CD4-positive, alpha-beta memory T cell (primary cell): ENCODE results near the gene CYP26B1. TPM values are rescaled to one million over a fixed set of nuclear protein-coding genes. Genes with fewer than 3 reads are reported as not detected.

Experiments
- CTCF ChIA-PET: fragments of 350-600 bp; sonication (Branson Sonifier 250); formaldehyde crosslinking; loops from one replicate; lab custom pipeline; 2021; ENCODE audit warnings: inconsistent platforms; ENCODE audit not compliant: partially characterized antibody; lab: Charles Lee
- POLR2A ChIA-PET: fragments of 350-600 bp; sonication (Branson Sonifier 250); formaldehyde crosslinking; loops from one replicate; lab custom pipeline; 2021; ENCODE audit not compliant: partially characterized antibody; lab: Charles Lee
- DNase-seq, 5 donors: peaks; one replicate each; pipeline versions ENCODE4 v3.0.0 to v3.0.0-alpha.2; 2020 to 2022; ENCODE audit warnings: mixed read lengths in 1 of 5
- H3K27ac ChIP-seq: one replicate; pipeline ENCODE4 v1.7.0; 2013; ENCODE audit warnings: low read depth, low read length
- H3K27me3 ChIP-seq: 2 replicates; pipeline ENCODE4 v1.7.0; 2013; ENCODE audit warnings: mild to moderate bottlenecking, low read length, moderate library complexity; ENCODE audit not compliant: insufficient read depth
- H3K36me3 ChIP-seq: 2 replicates; pipeline ENCODE4 v1.7.0; 2013; ENCODE audit warnings: mild to moderate bottlenecking, low read length, moderate library complexity; ENCODE audit not compliant: insufficient read depth
- H3K4me1 ChIP-seq: 2 replicates; pipeline ENCODE4 v1.7.0; 2013; ENCODE audit warnings: mild to moderate bottlenecking, low read length, moderate library complexity; ENCODE audit not compliant: insufficient read depth
- H3K4me3 ChIP-seq, 2 donors: one replicate each; pipeline ENCODE4 v1.7.0; 2013; ENCODE audit warnings: low read length in 2 of 2, mild to moderate bottlenecking in 1 of 2
- H3K9me3 ChIP-seq, 2 donors: one replicate each; pipeline ENCODE4 v1.7.0; 2013; ENCODE audit warnings: low read length in 2 of 2, control low read depth in 1 of 2; ENCODE audit not compliant: control insufficient read depth in 1 of 2
- H3K27ac Mint-ChIP-seq, 7 donors: one replicate each; pipeline ENCODE4 v1.8.0; 2020 to 2021; ENCODE audit warnings: mixed read lengths in 7 of 7, mild to moderate bottlenecking in 6 of 7, inconsistent platforms in 3 of 7, moderate library complexity in 3 of 7
- H3K27me3 Mint-ChIP-seq, 2 donors: one replicate each; pipeline ENCODE4 v1.8.0; 2020 to 2021; ENCODE audit warnings: mixed read lengths in 2 of 2
- H3K36me3 Mint-ChIP-seq, 2 donors: one replicate each; pipeline ENCODE4 v1.8.0; 2020 to 2021; ENCODE audit warnings: mixed read lengths in 2 of 2, inconsistent platforms in 1 of 2, mild to moderate bottlenecking in 1 of 2
- H3K4me1 Mint-ChIP-seq, 4 donors: one replicate each; pipeline ENCODE4 v1.8.0; 2020 to 2021; ENCODE audit warnings: mixed read lengths in 4 of 4, mild to moderate bottlenecking in 1 of 4
- H3K4me3 Mint-ChIP-seq, 8 donors: one replicate each; pipeline ENCODE4 v1.8.0; 2020 to 2021; ENCODE audit warnings: mixed read lengths in 8 of 8, mild to moderate bottlenecking in 7 of 8, moderate library complexity in 6 of 8, inconsistent platforms in 3 of 8
- H3K9me3 Mint-ChIP-seq, 8 donors: one replicate each; pipeline ENCODE4 v1.8.0; 2020 to 2021; ENCODE audit warnings: mixed read lengths in 8 of 8, mild to moderate bottlenecking in 5 of 8, inconsistent platforms in 3 of 8, moderate library complexity in 1 of 8
- intact Hi-C: fragments of 100-400 bp; cut with micrococcal nuclease; formaldehyde crosslinking; loops from one replicate; pipeline ENCODE4 v1.15.1; 2023
- polyA plus RNA-seq, 2 donors: library from polyadenylated mRNA; unstranded; fragments of 300-500 nt; fragmentation: Illumina TruSeq; gene quantifications; one replicate each; pipeline ENCODE4 v1.2.3, GENCODE V29; 2021
- total RNA-seq, 2 experiments: library from RNA; stranded (reverse); gene quantifications; one replicate each; pipeline ENCODE4 v1.2.3, GENCODE V29; 2021

The CYP26B1 gene
- total and polyA plus RNA-seq, 4 experiments from 2014 or later = not detected

GRCh38 chr2:72166279-72166678 is 18.6 kb upstream of the CYP26B1 start:
- Histone ChIP-seq H3K4me3 (no peak overlapping the region), H3K9me3 (no peaks in the 10 kb centered on the region), H3K27me3 (no peaks in the 10 kb centered on the region), H3K27ac (no peak overlapping the region), H3K36me3 (no peaks in the 10 kb centered on the region), H3K4me1 (no peaks in the 10 kb centered on the region)
- no peak for DNase-seq
- Mint-ChIP-seq H3K4me3 (no peak overlapping the region), H3K9me3 (peaks cover 0 to 3% (median 0%) of the 10 kb centered on the region in 8 donors), H3K36me3 (no peaks in the 10 kb centered on the region), H3K4me1 (no peaks in the 10 kb centered on the region), H3K27ac (no peak overlapping the region), H3K27me3 (peaks cover under 1 to 5% of the 10 kb centered on the region in 2 donors)
- CTCF ChIA-PET = no interaction called here
- POLR2A ChIA-PET = no interaction called here
- intact Hi-C loops = no loop called here

GRCh38 chr2:72165792-72166191 is 18.1 kb upstream of the CYP26B1 start:
- peaks cover 0 to 3% (median 0%) of the 10 kb centered on the region in 8 donors for H3K9me3 Mint-ChIP-seq
- ChIA-PET CTCF (no interaction called here), POLR2A (no interaction called here)
- H3K27me3 Mint-ChIP-seq = peaks cover 2 to 5% of the 10 kb centered on the region in 2 donors
- no peak overlapping the region for H3K4me3 Mint-ChIP-seq
- intact Hi-C loops = no loop called here
- H3K36me3 Mint-ChIP-seq = no peaks in the 10 kb centered on the region
- no peaks in the 10 kb centered on the region for H3K4me1 ChIP-seq
- H3K4me3 ChIP-seq = no peak overlapping the region
- no peaks in the 10 kb centered on the region for H3K36me3 ChIP-seq
- no peak for DNase-seq
- no peaks in the 10 kb centered on the region for H3K4me1 Mint-ChIP-seq
- H3K27ac Mint-ChIP-seq = no peak overlapping the region
- no peaks in the 10 kb centered on the region for H3K9me3 ChIP-seq
- no peak overlapping the region for H3K27ac ChIP-seq
- H3K27me3 ChIP-seq = no peaks in the 10 kb centered on the region

GRCh38 chr2:72162574-72162973 is 14.9 kb upstream of the CYP26B1 start:
- peaks cover 0 to 1% (median 0%) of the 10 kb centered on the region in 8 donors for H3K9me3 Mint-ChIP-seq
- Histone ChIP-seq H3K4me3 (no peak overlapping the region), H3K27me3 (no peaks in the 10 kb centered on the region), H3K4me1 (no peaks in the 10 kb centered on the region), H3K27ac (no peak overlapping the region), H3K36me3 (no peaks in the 10 kb centered on the region), H3K9me3 (no peaks in the 10 kb centered on the region)
- intact Hi-C loops = no loop called here
- peaks cover 2 to 5% of the 10 kb centered on the region in 2 donors for H3K27me3 Mint-ChIP-seq
- no peaks in the 10 kb centered on the region for H3K4me1 Mint-ChIP-seq
- no peak overlapping the region for H3K27ac Mint-ChIP-seq
- no peak overlapping the region for H3K4me3 Mint-ChIP-seq
- POLR2A ChIA-PET = interaction anchor here (0.6 kb wide), 1 partner anchor 24 kb away, joined by 3 read pairs; no protein-coding TSS in a partner anchor
- CTCF ChIA-PET = no interaction called here
- no peak for DNase-seq
- H3K36me3 Mint-ChIP-seq = no peaks in the 10 kb centered on the region

GRCh38 chr2:72159211-72159993 is 11.7 kb upstream of the CYP26B1 start:
- CTCF ChIA-PET = interaction anchor here (1.2 kb wide), 1 partner anchor 10 kb away, joined by 3 read pairs; no protein-coding TSS in a partner anchor
- no peaks in the 10 kb centered on the region for H3K9me3 ChIP-seq
- Mint-ChIP-seq H3K27me3 (peaks cover 14 to 15% of the 10 kb centered on the region in 2 donors), H3K27ac (no peak overlapping the region), H3K9me3 (peaks cover 0 to 3% (median 0%) of the 10 kb centered on the region in 8 donors), H3K36me3 (no peaks in the 10 kb centered on the region), H3K4me1 (no peaks in the 10 kb centered on the region), H3K4me3 (no peak overlapping the region)
- H3K4me1 ChIP-seq = no peaks in the 10 kb centered on the region
- no peaks in the 10 kb centered on the region for H3K36me3 ChIP-seq
- H3K27ac ChIP-seq = no peak overlapping the region
- POLR2A ChIA-PET = no interaction called here
- no peaks in the 10 kb centered on the region for H3K27me3 ChIP-seq
- DNase-seq = no peak
- intact Hi-C loops = no loop called here
- H3K4me3 ChIP-seq = no peak overlapping the region

GRCh38 chr2:72157871-72158771 is 10.5 kb upstream of the CYP26B1 start:
- Mint-ChIP-seq H3K27ac (peak overlapping the region in 2 of 7 donors; percentile 13 to 36), H3K4me3 (no peak overlapping the region), H3K9me3 (peaks cover 0 to 2% (median 0%) of the 10 kb centered on the region in 8 donors), H3K4me1 (no peaks in the 10 kb centered on the region), H3K36me3 (no peaks in the 10 kb centered on the region), H3K27me3 (peaks cover 15 to 16% of the 10 kb centered on the region in 2 donors)
- H3K36me3 ChIP-seq = no peaks in the 10 kb centered on the region
- DNase-seq = no peak
- H3K4me1 ChIP-seq = no peaks in the 10 kb centered on the region
- H3K27me3 ChIP-seq = no peaks in the 10 kb centered on the region
- ChIA-PET CTCF (interaction anchor here (1.2 kb wide), 1 partner anchor 9 kb away, joined by 3 read pairs; no protein-coding TSS in a partner anchor), POLR2A (no interaction called here)
- H3K4me3 ChIP-seq = no peak overlapping the region
- intact Hi-C loops = no loop called here
- H3K9me3 ChIP-seq = no peaks in the 10 kb centered on the region
- no peak overlapping the region for H3K27ac ChIP-seq

- H3K27ac Mint-ChIP-seq = peak overlapping the region in 1 of 7 donors; percentile 55
- no peak for DNase-seq
- Histone ChIP-seq H3K27me3 (no peaks in the 10 kb centered on the region), H3K27ac (no peak overlapping the region), H3K9me3 (no peaks in the 10 kb centered on the region), H3K4me1 (no peaks in the 10 kb centered on the region), H3K4me3 (no peak overlapping the region), H3K36me3 (no peaks in the 10 kb centered on the region)
- intact Hi-C loops = no loop called here
- H3K4me3 Mint-ChIP-seq = no peak overlapping the region
- H3K27me3 Mint-ChIP-seq = peaks cover 15% of the 10 kb centered on the region in 2 donors
- H3K36me3 Mint-ChIP-seq = no peaks in the 10 kb centered on the region
- H3K9me3 Mint-ChIP-seq = peaks cover 0 to 2% (median 0%) of the 10 kb centered on the region in 8 donors
- ChIA-PET CTCF (no interaction called here), POLR2A (no interaction called here)
- H3K4me1 Mint-ChIP-seq = no peaks in the 10 kb centered on the region
These were observed 9.2 kb upstream of the CYP26B1 start for GRCh38 chr2:72156872-72157271.

- intact Hi-C loops = no loop called here
- peak overlapping the region in 1 of 8 donors; percentile 34 for H3K4me3 Mint-ChIP-seq
- H3K4me1 Mint-ChIP-seq = no peaks in the 10 kb centered on the region
- Histone ChIP-seq H3K27me3 (peaks cover under 1% of the 10 kb centered on the region), H3K4me3 (no peak overlapping the region), H3K36me3 (no peaks in the 10 kb centered on the region), H3K4me1 (no peaks in the 10 kb centered on the region), H3K27ac (no peak overlapping the region), H3K9me3 (no peaks in the 10 kb centered on the region)
- ChIA-PET CTCF (no interaction called here), POLR2A (no interaction called here)
- DNase-seq = no peak
- H3K27ac Mint-ChIP-seq = no peak overlapping the region
- H3K36me3 Mint-ChIP-seq = no peaks in the 10 kb centered on the region
- H3K27me3 Mint-ChIP-seq = peaks cover 20 to 23% of the 10 kb centered on the region in 2 donors
- peaks cover 0 to 2% (median 0%) of the 10 kb centered on the region in 8 donors for H3K9me3 Mint-ChIP-seq
These were observed 8.1 kb upstream of the CYP26B1 start for GRCh38 chr2:72155737-72156136.
